DMS114 treated with DMSO at 0.1 percent for 48 hours (cell line): ENCODE results near the gene FBP2.
A peak's percentile ranks its signal among the peaks of the same experiment; 100 is the strongest.
"Not testable (repeated sequence)": the region's sequence is repeated elsewhere in the genome, so short reads cannot be mapped to it uniquely, and the experiment has no call there.

Experiments
- DNase-seq: peaks from one replicate; lab custom pipeline; 2025; ENCODE audit not compliant: unreplicated experiment; lab: John Stamatoyannopoulos, UW

FBP2 gene

DNA sequence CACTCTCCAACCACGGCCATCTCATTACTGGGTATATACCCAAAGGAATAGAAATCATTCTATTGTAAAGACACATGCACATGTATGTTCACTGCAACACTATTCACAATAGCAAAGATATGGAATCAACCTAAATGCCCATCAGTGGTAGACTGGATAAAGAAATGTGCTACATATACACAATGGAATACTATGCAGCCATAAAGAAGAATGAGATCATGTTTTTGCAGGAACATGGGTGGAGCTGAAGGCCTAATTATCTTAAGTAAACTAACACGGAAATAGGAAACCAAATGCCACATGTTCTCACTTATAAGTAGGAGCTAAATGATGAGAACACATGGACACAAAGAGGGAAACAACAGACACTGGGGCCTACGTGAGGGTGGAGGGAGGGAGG is 29.3 kb downstream of the FBP2 start:
- not testable (repeated sequence) for DNase-seq

DNA sequence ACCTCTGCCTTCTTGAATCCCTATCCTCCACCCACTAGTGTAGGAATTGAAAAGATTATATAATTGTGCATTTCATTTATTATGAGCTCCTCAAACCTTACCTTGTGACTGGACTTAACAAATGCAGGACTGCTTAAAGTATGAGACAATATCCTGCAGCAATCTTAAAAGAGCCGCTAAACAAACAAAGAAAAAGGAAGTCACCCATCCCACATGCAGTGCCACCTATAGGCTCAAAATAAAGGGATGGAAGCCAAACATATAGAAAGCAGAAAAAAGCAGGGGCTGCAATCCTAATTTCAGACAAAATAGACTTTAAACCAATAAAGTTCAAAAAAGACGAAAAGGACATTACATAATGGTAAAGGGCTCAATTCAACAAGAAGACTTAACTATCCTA is 30.1 kb downstream of the FBP2 start:
- DNase-seq, result no peak

GRCh38 chr9:94560237-94560636 is 33.4 kb downstream of the FBP2 start:
- no peak for DNase-seq

GRCh38 chr9:94557376-94557775 is 36.2 kb downstream of the FBP2 start:
- DNase-seq, result no peak

GRCh38 chr9:94554439-94555331 is 38.9 kb downstream of the FBP2 start, which contains the start of gene PCAT7:
Gene PCAT7 (plus strand): TSS chr9:94555083.
- peak; percentile 62 for DNase-seq

DNA sequence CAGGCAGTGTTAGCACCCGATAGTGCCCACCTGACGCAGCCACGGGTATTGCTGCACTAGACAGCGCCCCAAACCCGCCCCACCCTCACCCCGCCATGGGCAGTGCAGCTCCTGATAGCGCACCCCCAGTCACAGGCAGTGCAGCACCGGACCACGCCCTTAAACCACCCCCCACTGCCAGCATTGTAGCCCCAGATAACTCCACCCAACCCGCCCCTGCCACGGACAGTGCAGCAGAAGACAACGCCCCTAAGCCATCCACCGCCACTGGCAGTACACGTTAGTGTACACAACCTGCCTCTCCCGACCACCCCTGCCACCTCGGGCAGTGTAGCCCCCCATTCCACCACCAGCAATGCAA is 39.6 kb downstream of the FBP2 start:
- DNase-seq, result no peak

DNA sequence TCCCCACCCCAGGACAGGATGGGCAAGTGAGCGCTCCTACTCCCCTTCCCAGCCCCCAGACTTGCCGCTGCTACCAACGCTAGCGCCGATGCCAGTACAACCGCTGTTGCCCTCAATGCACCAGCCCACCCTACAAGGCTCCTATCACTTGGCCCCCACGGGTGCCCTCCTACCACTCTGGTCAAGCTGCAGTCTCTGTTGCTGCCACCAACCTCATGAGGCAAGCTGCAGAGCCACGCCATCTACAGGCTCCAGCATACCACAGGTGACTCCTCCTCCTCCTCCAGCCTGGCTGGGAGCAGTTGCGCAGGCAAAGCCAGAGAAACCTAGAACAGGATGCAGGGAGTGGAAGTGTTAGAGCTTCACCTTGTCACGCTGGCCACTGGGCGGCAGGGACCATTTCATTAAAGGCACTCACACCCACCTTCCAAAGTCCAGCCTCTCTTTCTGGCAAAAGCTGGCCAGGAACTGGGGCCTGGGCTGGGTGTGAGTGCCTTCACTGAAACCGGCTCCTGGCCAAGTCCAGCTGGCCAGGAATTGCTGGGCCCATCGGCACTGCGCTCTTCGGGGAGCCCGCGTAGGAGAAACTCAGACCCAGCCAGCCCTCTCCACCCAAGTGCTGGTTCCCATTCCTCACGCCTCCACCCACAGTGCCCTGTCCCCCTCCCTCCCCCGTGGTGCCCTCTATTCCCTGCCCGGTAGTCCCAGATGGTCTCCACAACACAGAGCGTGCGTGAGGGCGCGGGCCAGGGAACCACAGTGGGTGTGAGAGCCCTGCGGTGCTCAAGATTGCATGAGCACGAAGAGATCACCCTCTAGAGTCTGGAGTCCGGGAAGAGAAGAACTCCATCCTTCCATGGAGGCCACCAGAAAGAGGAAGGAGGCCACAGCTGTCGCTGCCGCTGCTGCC is 40.3 kb downstream of the FBP2 start:
- DNase-seq, result no peak

GRCh38 chr9:94545940-94546339 is 47.7 kb downstream of the FBP2 start:
- no peak for DNase-seq

- not testable (repeated sequence) for DNase-seq
Measured at GRCh38 chr9:94544335-94544734, 49.3 kb downstream of the FBP2 start.

DNA sequence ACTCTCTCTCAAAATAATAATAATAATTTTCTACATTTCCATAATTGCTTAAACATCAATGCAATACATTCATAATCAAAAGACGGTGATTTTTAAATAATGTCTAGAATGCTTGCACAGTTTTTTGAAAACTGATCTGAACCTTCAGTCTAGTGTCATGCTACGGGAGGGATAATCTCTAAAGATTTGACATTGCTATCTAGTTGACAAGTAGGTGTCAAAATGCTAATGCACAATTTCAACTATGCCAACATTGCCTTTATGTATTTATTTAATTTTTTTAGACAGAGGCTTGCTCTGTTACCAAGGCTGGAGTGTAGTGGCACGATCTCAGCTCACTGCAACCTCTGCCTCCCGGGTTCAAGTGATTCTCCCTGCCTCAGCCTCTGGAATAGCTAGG is 54.7 kb downstream of the FBP2 start:
- no peak for DNase-seq

DNA sequence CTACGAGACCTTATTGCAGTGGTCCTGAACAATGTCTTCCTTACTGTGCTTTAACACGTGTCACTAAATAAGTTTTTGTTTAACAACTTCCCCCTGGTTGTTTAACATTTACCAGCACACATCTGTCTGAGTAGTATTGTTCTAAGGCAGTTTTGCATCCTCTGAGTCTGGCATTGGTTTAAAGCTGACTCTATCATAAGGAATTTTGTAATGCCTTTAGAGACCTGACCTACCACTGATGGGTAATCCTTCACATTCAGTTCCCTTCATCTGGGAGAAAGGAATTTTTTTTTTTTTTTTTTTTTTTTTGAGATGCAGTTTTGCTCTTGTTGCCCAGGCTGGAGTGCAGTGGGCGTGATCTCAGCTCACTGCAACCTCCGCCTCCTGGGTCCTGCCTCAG is 58.7 kb downstream of the FBP2 start:
- no peak for DNase-seq

GRCh38 chr9:94533601-94534000 is 60.0 kb downstream of the FBP2 start:
- DNase-seq, result no peak

DNA sequence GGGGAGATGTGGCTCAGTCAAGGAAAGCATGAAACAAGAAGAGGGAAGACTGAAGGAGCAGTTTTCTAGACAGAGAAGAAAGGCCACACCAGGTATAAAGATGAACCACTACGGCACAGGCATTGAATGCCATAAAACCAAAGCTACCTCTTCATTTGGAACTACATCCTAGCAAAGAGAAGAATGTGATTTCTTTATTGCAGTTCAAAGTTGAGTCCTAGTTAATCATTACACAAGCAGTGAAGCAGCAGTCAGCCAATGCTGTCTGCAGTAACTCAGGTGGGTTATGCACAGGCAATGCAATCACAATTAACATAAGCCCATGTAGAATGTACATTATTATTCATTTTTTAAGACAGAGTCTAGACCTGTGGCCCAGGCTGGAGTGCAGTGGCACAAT is 60.5 kb downstream of the FBP2 start:
- DNase-seq, result no peak

- DNase-seq, result no peak
Measured at GRCh38 chr9:94528886-94529285, 64.7 kb downstream of the FBP2 start.

DNA sequence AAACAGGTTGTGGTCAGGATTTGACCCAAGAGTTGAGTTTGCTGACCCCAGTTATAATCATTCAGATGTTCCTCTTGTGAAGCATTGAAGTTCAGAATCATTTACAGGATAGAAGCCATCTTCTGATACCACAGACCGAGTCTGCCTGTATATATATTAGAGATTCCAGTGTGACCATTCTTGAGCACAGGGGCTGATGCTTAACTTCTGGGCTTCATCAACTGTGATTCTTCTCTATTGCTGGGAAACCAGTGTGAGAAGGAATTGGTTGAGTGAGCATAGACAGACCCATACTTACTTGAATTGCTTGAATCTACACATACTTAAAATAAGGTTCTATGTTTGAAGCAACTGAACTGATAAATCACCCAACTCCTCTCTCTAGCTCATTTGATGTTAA is 66.7 kb downstream of the FBP2 start:
- no peak for DNase-seq

DNA sequence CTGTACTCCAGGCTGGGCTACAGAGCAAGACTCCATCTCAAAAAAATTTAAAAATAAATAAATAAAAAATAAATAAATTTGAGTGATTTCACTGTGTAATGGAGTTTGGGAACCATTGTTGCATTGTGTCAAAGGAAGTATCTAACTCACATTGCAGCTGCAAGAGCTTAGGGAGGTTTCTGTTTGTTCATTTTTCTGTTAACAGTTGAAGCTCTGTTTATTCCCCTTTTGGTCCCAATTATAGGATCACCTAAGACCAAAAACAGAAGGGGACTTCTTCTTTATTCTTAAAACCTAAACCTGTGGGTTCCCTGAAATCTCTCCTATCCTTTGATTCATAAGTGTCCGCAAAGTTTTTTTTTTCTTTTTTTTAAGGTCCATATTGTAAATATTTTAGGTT is 67.4 kb downstream of the FBP2 start:
- DNase-seq, result no peak

DNA sequence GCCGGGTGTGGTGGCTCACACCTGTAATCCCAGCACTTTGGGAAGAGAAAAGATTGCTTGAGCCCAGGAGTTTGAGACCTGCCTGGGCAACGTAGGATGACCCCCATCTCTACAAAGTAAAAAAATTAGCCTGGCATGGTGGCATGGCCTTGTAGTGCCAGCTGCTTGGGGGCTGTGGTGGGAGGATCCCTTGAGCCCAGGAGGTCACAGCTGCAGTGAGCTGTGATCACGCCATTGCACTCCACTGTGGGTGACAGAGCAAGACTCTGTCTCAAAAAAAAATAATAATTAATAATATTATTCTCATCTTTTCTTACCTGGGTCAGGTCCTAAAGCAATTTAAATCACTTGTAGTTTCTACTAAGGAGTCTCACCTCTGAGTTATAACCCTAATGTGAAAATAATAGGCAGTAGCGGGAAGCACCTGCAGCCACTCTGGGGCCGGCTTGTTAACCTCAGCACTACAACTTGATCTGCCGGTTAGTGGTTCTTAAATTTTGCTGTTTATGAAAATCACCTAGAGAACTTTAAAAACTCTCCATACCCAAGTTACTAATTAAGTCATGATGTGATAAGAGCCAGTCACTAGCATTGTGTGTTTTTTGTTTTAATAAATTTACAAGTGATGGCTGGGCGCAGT is 68.1 kb downstream of the FBP2 start:
- DNase-seq, result no peak

GRCh38 chr9:94517254-94517653 is 76.4 kb downstream of the FBP2 start:
- no peak for DNase-seq

GRCh38 chr9:94514722-94515121 is 78.9 kb downstream of the FBP2 start:
- DNase-seq, result no peak

DNA sequence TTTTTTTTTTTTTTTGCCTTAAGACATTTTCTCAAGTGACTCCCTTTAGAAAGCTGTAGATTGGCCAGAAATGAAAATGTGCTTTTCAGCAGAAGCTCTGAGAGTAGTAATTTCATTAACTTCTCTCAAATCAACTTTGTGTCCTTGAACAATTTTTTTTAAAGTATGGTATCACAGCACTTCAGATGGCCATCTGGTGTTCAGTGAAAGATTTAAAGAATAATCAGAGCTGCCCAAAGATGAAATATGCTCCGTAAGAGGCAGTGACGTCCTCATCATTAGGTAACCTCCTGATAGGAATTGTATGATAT is 81.7 kb downstream of the FBP2 start:
- DNase-seq, result no peak

DNA sequence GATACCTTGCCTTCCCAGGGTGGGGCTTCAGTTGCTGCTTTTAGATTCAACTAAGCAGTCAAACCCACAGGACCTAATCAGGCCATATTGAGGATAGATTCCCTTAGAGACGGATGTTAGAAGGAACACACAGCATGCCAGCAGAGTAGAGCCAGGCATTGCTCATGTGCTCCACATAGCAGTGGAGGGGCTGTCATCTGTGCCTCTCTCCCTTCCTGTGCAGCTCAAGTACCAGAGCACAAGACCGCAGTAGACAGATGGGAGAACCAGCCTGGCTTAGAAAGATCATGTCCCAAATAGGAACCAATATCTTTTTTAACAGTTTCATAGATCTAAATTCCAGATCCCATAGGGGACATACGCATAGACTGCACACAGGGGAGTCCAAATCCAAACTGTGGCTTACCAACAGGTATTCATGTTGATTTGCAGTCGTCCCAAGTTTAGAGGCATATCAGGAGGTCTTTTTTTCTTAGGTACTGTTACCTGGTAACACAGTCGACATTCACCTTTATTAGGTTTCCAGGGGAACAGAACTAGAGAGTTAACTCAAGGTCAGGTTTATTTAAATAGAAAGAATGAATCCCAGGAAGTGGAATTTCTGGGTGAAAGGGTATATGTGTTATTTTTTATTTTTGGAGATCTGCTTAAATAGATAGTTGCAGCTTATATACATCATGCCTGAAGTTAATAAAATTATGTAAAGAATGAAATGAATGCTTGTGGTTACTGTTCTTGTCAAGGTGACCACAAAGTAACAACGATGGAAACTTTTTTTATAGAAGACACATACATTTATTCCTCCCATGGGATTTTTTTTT is 82.3 kb downstream of the FBP2 start:
- no peak for DNase-seq
